Ammon's horn (tissue), 1 donor: Measurements from ENCODE around the gene SPTBN5.
A peak's percentile ranks its signal among the peaks of the same experiment; 100 is the strongest.

Experiments used
- DNase-seq: peaks from one replicate; pipeline ENCODE4 v3.0.0-alpha.2; 2016; ENCODE audit warnings: low spot score

Gene SPTBN5

DNA sequence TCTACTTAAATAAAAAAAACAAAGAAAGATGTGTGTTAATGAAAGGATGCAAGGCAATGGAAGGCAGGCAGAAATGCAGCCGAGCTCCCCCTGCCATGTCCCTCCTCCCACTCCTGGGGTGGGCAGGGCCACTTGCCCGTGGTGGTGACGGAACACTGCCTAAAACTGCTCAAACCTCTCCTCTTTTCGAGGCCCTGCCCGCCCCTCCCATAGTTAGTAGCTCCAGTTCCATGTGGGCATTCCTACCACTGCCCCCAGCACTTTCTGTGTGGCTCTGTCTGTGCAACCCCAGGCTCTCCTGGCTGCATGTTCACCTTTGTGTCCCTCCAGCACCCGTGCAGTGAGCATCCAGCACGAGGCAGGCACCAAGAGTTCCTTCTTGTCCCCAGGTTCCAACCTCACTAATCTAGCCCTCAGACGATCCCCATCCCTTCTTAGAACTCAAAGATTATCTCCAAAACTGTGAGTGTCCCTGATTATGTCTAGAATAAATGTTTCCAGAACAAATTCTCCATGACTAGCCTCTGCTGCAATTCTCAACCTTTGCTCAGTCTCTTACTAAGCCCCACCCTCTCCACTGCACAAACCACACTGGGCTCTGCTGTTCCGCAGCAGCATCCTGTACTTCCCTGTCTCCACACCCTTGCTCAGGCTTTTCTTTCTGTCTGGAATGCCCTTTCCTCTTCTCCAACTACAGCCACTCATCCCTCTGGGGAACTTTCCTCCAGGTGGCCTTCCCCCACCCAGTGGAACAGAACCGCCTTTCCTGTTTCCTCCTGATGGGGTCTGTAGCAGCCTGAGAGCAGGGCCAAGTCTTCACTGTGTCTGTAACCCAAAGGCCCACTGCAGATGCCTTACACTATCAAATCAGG, 32.6 kb upstream of the SPTBN5 start:
- DNase-seq: no peak

DNA sequence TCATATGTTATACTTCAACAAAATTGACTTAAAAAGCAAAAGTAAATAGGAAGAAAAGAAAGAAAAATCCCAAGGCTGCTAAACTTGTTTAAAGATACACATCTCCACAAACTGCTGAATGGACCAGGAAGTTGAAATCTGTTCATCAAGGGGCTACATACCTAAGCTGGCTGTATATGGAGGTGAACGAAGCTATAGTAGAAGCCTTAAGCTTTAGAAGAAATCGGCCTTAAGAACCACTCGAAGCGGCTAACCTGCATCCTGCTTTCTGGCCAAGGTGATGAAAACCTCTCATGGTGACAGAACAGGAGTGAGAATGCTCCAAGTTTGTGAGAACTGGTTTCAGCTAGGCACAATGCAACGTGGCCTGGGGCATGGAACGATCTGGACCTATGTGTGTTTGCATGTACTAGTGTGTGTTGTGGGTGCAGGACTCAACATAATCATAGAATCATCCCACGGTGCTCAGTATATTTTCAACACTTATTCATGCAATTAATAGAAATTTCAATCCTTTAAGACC, 31.3 kb upstream of the SPTBN5 start:
- no peak for DNase-seq

DNA sequence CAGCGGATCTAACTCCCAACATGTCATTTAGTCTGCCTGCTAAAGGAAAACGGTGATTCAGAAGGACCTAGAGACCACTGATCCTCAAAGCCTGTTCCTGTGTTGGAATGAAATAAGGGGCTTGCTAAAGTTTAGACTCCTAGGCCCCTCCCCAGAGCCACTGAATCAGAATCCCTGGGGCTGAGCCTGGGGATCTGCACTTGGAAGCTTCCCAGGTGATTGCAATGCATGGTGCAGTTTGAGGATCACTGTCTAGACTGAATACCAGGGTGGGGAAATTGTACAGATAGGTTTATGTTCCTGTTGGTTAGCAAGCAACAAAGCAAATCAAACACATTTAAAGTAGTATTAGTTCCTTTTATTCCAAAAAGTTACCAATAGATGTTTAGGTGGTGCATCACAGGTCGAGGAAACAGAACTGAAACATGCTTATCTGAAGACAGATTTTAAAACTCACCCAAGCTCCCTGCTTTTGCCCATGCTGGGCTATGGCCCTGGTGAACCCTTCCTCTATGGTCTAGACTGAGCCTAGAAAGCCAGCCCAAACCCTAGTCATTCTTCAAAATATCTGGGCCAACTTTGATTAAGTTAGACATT, 29.6 kb upstream of the SPTBN5 start:
- no peak for DNase-seq

DNA sequence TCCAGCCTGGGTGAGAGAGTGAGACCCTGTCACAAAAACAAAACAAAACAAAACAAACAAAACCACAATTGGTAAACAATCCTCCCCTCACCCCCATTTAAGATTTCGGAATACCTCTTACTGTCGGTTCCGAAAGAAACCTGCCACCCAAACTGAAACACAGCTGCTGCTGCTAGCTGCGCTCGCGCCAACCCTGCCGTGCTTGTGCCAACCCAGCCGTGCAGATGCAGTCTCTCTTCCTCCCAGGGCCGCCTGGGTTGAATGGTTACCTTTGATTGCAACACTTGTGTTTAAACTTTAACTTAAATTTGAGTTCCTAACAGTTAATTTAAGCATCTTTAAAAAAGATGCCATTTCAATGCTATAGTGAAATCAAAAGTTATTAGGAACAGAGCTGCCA, 28.5 kb upstream of the SPTBN5 start:
- DNase-seq: no peak

DNA sequence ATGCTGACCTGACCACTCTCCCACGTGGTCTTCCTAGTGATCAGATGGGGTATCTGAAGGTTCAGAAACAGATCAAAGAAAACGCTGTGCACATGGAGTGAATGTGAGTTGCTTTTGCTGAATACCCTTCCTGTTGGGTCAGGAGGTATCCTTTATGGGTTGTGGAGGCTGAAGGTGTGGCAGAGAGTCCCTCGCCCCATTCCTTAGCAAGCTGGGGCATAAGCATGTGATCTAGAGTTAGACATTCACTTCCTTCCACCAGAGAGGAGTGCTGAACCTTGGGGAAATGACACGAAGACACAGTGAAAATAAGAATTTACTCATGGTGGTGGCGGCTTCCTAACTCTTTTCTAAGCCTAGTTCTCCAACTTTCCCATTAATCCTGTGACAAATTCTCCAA, 27.8 kb upstream of the SPTBN5 start:
- DNase-seq: no peak

DNA sequence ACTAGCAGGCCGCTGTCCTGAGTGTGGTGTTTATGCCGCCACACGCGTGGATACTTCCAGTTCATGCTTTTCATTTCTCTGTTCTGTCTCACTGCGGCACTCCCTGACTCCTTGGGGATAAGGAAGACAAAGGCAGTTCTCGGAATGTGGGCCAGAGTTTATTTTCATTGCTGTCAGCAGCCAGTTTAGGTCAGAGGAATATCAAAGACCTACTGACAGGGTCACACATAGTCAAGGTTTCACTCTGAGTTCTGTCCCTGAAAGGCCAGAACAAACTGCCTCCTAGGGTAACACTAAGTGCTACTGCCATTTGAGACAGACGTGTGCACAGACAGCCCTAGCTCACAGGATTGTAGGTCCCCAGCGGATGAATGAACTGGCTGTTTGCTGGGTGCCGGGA, 27.3 kb upstream of the SPTBN5 start:
- no peak for DNase-seq

DNA sequence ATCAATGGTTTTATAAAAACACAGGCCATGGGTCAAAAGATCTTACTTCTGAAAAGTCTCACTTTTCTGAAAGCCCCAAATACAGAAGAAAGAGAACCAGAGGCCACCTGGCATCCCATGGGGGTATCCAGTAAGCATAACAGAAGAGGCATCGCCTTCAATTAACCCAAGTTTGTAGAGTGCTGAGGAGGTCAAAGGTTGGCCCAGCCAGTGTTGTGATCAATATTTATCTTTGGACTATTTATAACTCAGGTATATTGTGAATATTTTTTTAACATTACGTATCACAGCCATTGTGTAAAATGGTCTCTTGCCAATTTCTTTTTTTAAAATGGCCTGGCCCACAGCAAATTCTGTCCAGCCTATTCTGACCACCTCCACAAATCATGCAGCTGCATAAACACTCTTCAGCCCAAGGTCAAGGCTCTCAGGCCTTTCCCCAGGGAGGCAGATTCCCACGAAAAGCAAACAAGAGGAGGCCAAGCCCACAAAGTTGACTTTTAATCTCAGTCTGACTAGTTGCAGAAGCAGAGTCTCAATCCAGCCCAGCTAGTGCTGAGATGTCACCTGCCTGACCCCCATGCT, 26.2 kb upstream of the SPTBN5 start:
- no peak for DNase-seq

DNA sequence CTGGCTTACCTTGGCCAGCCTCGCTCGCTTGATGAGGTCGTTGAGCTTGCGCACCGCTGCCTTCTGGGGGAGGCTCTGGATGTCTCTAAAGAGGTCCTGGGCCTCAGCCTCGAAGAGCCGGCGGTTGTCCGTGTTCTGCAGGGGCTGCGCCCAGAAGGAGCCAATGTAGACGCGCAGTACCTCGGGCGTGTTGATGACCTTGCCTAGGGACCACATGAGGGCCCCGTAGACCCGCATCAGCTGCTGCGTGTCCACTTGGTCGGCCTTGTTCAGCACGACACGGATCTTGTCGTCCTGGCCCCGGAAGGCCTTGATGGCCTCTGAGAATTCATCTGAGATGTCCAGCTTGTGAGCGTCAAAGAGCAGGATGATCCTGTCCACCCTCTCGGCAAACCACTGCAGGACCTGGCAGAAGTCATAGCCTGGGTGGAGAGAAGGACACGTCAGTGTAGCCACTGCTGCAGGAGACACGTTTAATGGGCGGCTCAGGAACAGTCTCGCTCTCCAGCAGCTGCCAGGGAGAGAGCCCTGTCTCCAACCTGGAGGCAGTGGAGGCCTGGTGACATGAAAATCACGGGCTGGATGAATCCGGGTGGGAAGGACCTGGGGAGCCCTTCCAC, 25.5 kb upstream of the SPTBN5 start:
- no peak for DNase-seq

DNA sequence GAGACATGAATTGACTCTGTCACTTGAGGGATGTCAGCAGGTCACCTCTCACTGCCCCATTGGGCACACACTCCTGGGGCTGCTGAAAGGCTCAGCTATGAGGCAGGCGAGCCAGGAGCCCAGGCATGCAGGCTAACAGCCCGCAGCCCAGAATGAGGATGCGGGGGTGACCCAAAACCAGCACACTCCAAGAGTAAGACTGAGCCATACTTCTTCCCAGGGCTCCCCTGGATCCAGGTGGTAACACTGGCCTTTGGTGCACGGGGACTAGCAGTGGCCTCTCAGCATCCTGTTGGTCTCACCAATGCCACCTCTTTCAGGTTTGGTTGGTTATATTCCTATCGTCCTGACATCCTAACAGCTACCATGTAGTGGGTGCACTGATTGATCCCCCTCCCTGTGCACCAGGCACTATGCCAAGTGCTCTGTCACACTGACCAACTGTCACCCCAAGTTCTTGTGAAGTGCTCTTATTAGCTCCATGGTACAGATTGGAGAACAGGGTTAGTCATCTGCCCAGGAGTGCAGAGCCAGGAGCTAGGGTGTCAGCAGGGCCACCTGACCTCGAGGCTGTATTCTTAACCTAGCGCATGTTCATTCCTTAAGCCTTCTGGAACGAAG, 24.8 kb upstream of the SPTBN5 start:
- no peak for DNase-seq

DNA sequence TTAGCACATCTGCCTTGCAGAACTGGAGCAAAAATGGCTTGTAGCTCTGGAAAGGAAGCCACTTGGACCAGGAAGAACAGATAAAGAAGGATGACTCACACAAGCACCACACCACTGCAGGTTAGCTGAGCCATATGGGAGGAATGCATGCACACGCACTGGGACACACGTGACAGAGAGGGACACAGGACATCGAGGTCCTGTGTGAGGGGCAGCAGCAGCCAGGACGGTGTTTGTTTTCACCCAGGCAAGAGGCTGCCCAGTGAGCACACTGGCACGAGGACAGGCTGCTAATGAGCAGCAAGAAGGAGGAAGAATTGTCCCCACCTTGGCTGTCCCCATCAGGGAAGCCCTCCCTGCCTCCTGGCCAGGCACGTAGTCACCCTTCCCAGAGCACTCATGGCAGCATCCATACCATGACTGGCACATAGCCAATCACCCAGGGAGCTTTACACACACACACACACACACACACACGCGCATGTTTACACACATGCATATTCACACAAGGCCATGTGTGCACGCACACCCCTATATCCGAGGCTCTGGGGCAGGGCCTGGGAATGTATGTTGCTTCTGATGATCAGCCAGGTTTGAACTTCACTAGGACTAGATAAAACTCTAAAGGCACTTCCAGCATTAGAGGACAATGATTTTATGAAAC, 24.0 kb upstream of the SPTBN5 start:
- DNase-seq: no peak

DNA sequence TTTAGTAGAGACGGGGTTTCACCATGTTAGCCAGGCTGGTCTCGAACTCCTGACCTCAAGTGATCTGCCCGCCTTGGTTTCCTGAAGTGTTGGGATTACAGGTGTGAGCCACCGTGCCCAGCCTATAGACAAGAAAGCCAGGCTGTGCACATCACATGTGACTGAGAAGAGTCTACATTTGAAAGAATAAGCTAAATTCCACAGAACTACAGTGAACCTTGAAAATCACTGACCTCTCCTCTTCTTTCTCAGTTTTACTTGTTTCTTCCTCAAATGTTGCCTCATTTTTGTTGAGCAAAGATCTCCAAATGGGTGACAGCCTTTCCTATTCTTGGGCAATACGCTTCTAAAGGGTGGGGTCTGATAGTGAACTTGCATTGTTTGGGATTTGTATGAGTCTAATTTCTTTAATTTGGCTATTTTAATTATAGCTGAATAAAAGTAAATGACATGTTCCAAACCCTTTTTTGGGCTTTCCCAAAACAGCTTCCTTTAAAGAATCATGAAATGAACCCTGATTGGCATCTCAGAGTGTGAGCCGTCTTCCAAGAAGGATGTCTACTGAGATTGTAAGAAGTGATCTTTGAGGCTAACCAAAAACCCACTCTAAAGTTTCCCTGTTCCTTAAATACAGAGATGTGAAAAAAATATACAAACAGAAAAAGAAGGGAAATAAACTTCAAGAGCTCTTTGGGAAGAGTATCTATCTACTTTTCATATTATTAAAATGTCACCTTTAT, 21.6 kb upstream of the SPTBN5 start:
- no peak for DNase-seq

DNA sequence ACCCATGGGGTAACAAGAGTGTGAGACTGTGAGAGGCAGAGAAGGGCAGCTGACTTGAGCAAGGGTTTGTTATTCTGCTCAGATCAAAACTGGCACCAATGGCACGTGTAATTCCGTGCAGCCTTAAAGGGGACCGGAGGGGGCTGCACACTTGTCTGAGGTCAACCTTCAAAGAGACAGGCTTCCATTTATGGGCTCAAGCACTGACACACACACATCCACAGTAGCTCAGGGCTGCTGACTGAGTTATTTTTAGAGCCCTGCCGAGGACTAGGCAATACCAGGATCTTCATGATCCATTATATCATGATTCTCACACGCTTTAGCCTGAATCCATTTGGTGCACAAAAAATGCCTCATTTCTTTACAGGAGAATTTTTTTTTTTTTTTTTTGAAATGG, 20.6 kb upstream of the SPTBN5 start:
- DNase-seq: no peak

DNA sequence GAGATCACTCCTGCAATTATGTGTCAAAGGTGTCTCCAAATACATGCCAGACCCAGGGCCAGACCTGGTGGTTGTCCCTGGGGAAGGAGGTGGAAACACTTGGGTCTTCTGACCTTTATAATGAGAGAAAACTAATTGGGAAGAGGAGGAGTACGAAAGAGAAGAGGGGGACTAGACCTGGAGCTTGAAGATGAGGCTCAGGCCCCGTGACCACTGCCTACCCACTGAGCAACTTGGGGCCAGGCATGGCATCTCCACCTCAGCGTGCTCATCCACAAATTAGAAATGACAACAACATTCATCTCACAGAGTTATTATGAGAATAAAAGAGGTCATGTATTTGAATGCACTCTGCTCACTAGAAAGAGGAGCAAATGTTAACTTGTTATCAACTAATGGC, 19.4 kb upstream of the SPTBN5 start:
- DNase-seq: no peak

DNA sequence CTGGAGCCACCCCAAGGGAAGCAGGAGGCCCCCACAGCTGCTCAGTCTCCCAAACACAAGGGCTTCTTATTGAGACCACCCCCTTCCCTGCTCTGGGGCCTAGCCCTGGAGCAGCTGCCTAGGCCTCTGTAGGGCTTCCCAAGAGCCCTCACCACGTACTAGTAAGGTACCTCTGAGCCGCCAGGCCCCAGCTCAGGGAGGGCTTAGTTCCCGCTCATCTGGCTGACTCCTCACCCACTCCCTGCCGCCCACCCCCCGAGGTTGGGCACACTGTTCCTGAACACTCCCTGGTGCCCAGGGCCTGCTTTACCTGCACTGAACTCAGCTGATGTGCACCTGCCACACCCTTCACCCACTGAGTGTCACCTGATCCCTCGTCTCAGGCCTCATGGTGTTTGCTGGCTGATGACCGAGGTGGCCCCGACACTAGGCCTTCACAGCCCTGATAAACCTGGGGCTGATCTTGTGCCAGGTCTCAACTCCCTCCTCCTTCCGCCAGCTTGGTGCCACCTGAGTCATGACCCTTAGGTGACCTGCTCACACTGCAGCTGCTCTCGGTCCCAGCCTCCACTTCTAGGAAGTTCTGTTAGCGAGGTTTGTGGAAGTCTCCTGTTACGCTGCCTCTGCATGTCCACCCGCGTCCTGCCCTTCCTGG, 18.0 kb upstream of the SPTBN5 start:
- DNase-seq: no peak

DNA sequence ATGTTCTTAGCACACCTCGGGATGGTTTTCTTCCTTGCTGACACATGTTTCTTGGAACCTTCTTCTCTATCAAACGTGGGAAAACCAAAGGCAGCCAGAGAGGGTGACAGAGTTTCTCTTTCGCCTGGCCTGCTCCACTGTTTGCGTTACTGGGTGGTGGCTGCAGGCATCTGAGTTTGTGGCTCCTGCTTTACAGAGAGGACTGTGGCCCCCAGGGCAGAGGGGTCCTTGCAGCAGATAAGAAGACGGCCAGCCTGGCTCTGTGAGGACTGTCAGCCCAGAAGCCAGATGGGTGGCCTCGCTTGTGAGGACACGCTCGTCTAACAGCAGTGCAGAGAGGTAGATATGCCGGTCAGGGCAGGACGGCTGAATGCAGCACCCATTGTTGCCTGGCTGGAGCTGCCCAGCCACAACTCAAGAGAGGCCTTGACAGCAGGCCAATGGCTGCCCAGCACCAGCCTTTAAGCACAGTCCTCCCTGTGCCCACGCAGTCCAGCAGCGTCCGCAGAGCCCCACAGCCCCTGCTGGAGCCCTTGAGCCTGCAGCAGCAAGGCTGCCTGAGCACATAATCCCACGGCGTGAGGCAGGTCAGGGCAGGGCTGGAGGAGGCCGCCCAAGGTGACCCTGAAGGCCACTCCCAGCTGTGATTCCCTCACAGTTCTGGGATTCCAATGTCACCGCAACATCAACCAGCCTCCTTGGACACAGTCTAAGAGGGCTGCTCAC, 15.0 kb upstream of the SPTBN5 start:
- no peak for DNase-seq

DNA sequence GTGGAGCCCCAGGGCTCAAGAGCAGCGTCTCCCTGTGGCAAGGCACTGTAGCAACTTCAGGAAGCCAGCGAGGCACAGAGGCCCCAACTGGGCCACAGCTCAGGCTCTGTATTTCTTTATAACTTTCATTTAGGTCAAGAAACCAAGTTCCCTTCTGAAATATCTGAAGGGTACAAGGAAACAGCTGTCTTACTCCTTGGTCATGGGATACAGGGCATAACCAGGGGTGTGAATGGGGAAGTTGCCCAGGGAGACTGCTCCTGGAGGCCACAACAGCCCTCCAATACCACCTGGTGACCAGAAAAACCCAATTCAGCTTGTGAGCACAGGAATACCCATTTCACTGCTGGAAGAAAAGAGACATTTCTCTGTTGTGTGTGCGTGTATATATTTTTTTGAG, 13.3 kb upstream of the SPTBN5 start:
- DNase-seq: no peak

DNA sequence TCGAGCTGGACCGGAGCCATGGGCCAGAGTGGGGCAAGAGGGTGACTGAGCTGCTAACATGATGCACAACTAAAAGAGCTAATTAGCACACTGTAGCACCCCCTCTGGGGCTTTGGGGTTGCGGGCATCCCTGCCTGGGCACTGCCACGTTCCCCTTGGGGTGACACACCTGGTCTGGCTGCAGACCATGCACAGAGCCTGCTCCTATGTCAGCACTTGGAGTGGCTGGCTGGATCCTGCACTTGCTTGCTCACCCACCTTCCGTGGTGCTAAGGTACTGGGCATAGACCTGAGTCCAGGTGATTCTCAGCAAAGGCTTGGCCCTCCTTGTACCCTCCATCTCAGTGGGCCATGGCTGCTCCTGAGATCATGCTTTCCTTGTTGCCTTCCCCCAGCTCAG, 12.8 kb upstream of the SPTBN5 start:
- DNase-seq: no peak

DNA sequence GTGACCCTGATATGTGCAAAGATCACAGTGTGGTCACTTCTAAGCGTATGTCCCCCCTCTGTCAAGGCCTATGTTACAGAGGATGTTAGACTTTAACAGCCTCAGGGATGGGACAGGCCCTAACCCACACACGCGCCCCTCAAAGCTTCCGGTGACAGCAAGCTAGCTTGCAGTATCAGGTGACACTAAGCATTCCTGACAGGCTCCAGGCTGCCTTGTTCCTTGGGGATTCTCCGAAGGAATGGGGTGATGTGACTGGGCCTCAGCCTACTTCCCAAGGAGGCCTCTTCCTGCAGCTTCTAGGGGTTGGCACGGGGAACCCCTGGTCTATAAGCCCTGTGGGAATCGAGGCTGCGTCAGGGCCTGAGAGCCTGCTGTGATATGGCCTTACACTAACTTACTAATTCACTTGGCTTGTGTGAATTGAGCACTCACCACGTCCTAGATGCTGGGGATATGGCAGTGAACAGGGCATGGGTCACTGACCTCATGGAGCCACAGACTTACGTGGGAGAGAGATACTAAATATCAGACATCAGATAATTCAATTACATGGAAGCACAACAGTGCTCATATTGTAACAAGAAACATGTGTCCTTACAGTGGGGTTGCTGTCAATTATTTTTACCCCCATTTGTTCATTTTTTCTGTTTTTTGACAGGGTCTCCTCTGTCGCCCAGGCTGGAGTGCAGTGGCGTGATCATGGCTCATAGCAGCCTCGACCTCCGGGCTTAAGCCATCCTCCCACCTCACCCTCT, 11.4 kb upstream of the SPTBN5 start:
- DNase-seq: no peak

DNA sequence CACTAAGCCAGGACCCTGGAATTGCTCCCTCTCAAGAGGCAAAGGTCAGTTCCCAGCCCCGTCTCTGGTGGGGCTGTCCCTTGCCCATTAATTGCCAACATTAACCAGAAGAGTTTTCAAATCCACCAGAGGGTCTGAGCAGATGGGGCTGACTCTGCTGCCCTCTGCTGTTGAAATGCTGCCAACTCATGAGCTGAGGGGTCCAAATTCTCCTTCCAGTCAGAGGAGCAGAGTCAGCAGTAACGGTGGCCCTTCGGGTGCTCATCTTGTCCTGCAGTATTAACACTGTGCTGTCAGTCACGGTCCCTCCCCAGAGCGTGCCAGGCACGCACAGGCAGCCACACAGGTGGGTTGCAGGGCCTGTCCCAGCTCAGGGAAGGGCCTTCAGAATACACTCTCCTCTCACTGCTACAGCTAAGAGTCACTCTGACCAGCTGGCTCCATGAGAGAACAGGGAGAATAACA, 10.7 kb upstream of the SPTBN5 start:
- peak; percentile 83 for DNase-seq
